WTC11 (cell line): Measurements from ENCODE around the gene NPSR1. TPM values are rescaled to one million over a fixed set of nuclear protein-coding genes. Genes with fewer than 3 reads are reported as not detected.

Experiments used
- ATAC-seq: fragments of 200-7000 bp; cut with Tn5 transposase; 2 replicates; pipeline ENCODE4 v1.10.0; 2021; ENCODE audit warnings: mild to moderate bottlenecking, moderate library complexity
- CTCF ChIA-PET: fragments of 300-600 bp; sonication (Branson Sonifier 250); formaldehyde crosslinking; loops from one replicate; lab custom pipeline; 2021; ENCODE audit warnings: antibody characterized with exemption; lab: Charles Lee
- POLR2A ChIA-PET: fragments of 350-600 bp; sonication (Branson Sonifier 250); formaldehyde crosslinking; loops from one replicate; lab custom pipeline; 2021; ENCODE audit warnings: antibody characterized with exemption; lab: Charles Lee
- DNase-seq: peaks from one replicate; pipeline ENCODE4 v3.0.0; 2021; ENCODE audit warnings: low spot score
- H3K27ac Mint-ChIP-seq: 2 replicates; pipeline ENCODE4 v1.8.0; 2021; ENCODE audit warnings: mixed read lengths
- H3K27me3 Mint-ChIP-seq: 2 replicates; pipeline ENCODE4 v1.8.0; 2021; ENCODE audit warnings: low read depth, mild to moderate bottlenecking, moderate library complexity, mixed read lengths
- H3K36me3 Mint-ChIP-seq: 2 replicates; pipeline ENCODE4 v1.8.0; 2021; ENCODE audit warnings: mixed read lengths
- H3K4me1 Mint-ChIP-seq: 2 replicates; pipeline ENCODE4 v1.8.0; 2022; ENCODE audit warnings: mixed read lengths
- H3K4me3 Mint-ChIP-seq: 2 replicates; pipeline ENCODE4 v1.8.0; 2021; ENCODE audit warnings: mild to moderate bottlenecking, moderate library complexity, mixed read lengths
- H3K9me3 Mint-ChIP-seq: 2 replicates; pipeline ENCODE4 v1.8.0; 2021; ENCODE audit warnings: mixed read lengths
- CREB1 ChIP-seq: sonication (generic); formaldehyde crosslinking; IDR thresholded peaks from 2 replicates; pipeline ENCODE4 v1.8.0; 2023; ENCODE audit warnings: mild to moderate bottlenecking, missing genetic modification reagents
- ESRRA ChIP-seq: sonication (generic); formaldehyde crosslinking; IDR thresholded peaks from 2 replicates; pipeline ENCODE4 v1.8.1; 2022; ENCODE audit warnings: mild to moderate bottlenecking, missing genetic modification reagents, borderline replicate concordance
- GRHL2 ChIP-seq: fragments of 250-450 bp; sonication (Bioruptor Pico); IDR thresholded peaks from 2 replicates; pipeline ENCODE4 v1.8.0; 2022; ENCODE audit warnings: mild to moderate bottlenecking, moderate library complexity; ENCODE audit not compliant: insufficient replicate concordance, severe bottlenecking
- HMGA2 ChIP-seq: fragments of 250-450 bp; sonication (Bioruptor Pico); IDR thresholded peaks from 2 replicates; pipeline ENCODE4 v1.4.0; 2021; ENCODE audit warnings: mild to moderate bottlenecking, moderate library complexity
- PRRX2 ChIP-seq: fragments of 250-450 bp; sonication (Bioruptor Pico); IDR thresholded peaks from 2 replicates; pipeline ENCODE4 v1.8.0; 2021; ENCODE audit warnings: mild to moderate bottlenecking
- SOX15 ChIP-seq: fragments of 250-450 bp; sonication (Bioruptor Pico); IDR thresholded peaks from 2 replicates; pipeline ENCODE4 v1.9.0; 2021; ENCODE audit warnings: mild to moderate bottlenecking
- TEAD1 ChIP-seq: sonication (generic); formaldehyde crosslinking; IDR thresholded peaks from 2 replicates; pipeline ENCODE4 v1.8.0; 2022; ENCODE audit warnings: mild to moderate bottlenecking, missing genetic modification reagents
- TEAD4 ChIP-seq: sonication (generic); formaldehyde crosslinking; IDR thresholded peaks from 2 replicates; pipeline ENCODE4 v1.8.0; 2022; ENCODE audit warnings: mild to moderate bottlenecking, missing genetic modification reagents
- ZNF219 ChIP-seq: sonication (generic); formaldehyde crosslinking; IDR thresholded peaks from 2 replicates; pipeline ENCODE4 v1.8.0; 2023; ENCODE audit warnings: missing genetic modification reagents, mild to moderate bottlenecking, borderline replicate concordance
- ZNF317 ChIP-seq: sonication (generic); formaldehyde crosslinking; IDR thresholded peaks from 2 replicates; pipeline ENCODE4 v1.8.1; 2023; ENCODE audit warnings: low read depth, mild to moderate bottlenecking, moderate library complexity, missing genetic modification reagents, borderline replicate concordance
- total RNA-seq: library from RNA; stranded (reverse); gene quantifications from 3 replicates; pipeline ENCODE4 v1.2.3, GENCODE V29; 2021
- TF ChIP-seq, protein P1 (sequence below): sonication (generic); formaldehyde crosslinking; IDR thresholded peaks from 2 replicates; pipeline ENCODE4 v1.8.0; 2022; ENCODE audit warnings: mild to moderate bottlenecking, missing genetic modification reagents
- TF ChIP-seq, protein P2 (sequence below): fragments of 250-450 bp; sonication (Bioruptor Pico); conservative IDR thresholded peaks from 2 replicates; pipeline ENCODE4 v1.9.0; 2021; ENCODE audit warnings: mild to moderate bottlenecking
- TF ChIP-seq, protein P3 (sequence below): fragments of 250-450 bp; sonication (Bioruptor Pico); IDR thresholded peaks from 2 replicates; pipeline ENCODE4 v2.1.2; 2022; ENCODE audit warnings: mild to moderate bottlenecking, moderate library complexity
- TF ChIP-seq, protein P4 (sequence below): sonication (generic); formaldehyde crosslinking; IDR thresholded peaks from 2 replicates; pipeline ENCODE4 v1.8.0; 2022; ENCODE audit warnings: mild to moderate bottlenecking, missing genetic modification reagents
- TF ChIP-seq, protein P5 (sequence below): sonication (generic); formaldehyde crosslinking; IDR thresholded peaks from 2 replicates; pipeline ENCODE4 v1.8.1; 2022; ENCODE audit warnings: missing genetic modification reagents, borderline replicate concordance
- TF ChIP-seq, protein P6 (sequence below): sonication (generic); formaldehyde crosslinking; IDR thresholded peaks from 2 replicates; pipeline ENCODE4 v1.8.1; 2022; ENCODE audit warnings: mild to moderate bottlenecking, moderate library complexity, missing genetic modification reagents

The NPSR1 gene
- total RNA-seq, 1 experiment from 2014 or later, result not detected

DNA sequence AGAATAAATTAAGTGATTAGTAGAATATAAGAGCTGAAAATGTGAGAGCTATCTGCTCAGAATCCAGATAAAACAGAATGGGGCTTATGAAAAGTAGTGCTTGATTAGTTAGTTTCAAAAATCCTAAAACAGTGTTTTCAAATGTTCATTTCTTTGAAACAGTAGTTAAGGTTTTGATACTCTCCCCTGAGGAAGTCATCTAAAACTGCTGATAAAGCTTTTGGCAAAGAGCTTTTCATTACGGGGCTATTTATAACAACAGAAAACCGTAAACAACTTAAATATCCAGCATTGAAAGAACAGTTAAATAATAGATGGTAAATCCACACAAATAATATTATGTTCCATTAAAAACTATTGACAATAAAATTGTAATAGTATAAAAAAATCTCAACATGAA, 77.5 kb downstream of the NPSR1 start (continued):
- TF ChIP-seq, protein P1, sequence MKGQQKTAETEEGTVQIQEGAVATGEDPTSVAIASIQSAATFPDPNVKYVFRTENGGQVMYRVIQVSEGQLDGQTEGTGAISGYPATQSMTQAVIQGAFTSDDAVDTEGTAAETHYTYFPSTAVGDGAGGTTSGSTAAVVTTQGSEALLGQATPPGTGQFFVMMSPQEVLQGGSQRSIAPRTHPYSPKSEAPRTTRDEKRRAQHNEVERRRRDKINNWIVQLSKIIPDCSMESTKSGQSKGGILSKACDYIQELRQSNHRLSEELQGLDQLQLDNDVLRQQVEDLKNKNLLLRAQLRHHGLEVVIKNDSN (CRISPR knock-in tag), result no peak
- TF ChIP-seq HMGA2 (CRISPR knock-in tag) (no peak), ESRRA (CRISPR knock-in tag) (no peak)
- TF ChIP-seq, protein P2, sequence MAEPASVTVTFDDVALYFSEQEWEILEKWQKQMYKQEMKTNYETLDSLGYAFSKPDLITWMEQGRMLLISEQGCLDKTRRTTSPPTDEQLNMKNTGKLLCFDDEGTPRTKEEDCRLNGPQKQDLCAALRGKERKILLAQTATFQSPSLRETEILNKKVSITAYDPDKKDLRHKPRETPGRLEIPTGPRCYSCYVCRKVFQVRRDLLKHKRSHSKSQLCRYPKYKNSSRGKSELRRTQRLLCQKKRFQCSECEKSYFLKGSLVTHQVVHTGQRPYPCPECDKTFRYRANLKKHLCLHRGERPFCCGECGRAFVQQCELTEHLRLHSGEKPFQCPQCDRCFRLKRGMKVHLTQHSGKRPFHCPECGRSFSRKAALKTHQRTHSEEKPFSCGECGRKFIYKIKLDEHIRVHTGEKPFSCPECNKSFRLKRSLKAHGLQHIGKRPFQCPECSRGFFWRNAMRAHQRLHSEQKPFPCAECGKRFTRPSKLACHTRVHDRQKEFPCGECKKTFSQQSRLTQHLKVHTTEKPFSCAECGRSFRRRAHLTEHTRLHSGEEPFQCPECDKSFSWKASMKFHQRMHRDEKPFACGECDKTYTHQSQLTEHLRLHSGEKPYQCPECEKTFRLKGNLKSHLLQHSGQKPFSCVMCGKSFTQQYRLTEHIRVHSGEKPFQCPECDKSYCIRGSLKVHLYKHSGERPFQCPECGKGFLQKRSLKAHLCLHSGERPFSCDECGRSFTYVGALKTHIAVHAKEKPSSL, result no peak

DNA sequence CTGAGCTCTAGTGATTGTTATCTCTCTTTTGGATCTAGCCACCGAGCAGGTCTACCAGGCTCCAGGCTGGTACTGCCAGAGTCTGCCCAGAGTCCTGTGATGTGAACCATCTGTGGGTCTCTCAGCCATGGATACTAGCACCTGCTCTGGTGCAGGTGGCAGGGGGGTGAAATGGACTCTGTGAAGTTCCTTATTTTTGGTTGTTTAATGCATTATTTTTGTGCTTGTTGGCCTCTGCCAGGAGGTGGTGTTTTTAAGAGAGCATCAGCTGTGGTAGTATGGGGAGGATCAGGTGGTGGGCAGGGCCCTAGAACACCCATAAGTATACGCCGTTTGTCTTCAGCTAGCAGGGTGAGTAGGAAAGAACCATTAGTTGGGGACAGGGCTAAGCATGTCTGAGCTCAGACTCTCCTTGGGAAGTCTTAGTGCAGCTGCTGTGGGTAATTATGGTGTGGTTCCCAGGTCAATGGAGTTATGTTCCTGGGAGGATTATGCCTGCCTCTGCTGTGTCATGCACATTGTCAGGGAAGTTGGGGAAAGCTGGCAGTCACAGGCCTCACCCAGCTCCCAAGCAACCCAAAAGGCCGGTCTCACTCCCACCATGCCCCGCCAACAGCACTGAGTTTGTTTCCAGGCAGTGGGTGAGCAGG, 81.8 kb downstream of the NPSR1 start:
- Mint-ChIP-seq H3K27ac (no peak overlapping the region), H3K9me3 (peaks cover 33% of the 10 kb centered on the region), H3K4me1 (no peaks in the 10 kb centered on the region)
- TF ChIP-seq, protein P3, sequence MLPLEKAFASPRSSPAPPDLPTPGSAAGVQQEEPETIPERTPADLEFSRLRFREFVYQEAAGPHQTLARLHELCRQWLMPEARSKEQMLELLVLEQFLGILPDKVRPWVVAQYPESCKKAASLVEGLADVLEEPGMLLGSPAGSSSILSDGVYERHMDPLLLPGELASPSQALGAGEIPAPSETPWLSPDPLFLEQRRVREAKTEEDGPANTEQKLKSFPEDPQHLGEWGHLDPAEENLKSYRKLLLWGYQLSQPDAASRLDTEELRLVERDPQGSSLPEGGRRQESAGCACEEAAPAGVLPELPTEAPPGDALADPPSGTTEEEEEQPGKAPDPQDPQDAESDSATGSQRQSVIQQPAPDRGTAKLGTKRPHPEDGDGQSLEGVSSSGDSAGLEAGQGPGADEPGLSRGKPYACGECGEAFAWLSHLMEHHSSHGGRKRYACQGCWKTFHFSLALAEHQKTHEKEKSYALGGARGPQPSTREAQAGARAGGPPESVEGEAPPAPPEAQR, result no peak
- TF ChIP-seq, protein P4, sequence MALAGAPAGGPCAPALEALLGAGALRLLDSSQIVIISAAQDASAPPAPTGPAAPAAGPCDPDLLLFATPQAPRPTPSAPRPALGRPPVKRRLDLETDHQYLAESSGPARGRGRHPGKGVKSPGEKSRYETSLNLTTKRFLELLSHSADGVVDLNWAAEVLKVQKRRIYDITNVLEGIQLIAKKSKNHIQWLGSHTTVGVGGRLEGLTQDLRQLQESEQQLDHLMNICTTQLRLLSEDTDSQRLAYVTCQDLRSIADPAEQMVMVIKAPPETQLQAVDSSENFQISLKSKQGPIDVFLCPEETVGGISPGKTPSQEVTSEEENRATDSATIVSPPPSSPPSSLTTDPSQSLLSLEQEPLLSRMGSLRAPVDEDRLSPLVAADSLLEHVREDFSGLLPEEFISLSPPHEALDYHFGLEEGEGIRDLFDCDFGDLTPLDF (CRISPR knock-in tag), result no peak
- TF ChIP-seq, protein P5, sequence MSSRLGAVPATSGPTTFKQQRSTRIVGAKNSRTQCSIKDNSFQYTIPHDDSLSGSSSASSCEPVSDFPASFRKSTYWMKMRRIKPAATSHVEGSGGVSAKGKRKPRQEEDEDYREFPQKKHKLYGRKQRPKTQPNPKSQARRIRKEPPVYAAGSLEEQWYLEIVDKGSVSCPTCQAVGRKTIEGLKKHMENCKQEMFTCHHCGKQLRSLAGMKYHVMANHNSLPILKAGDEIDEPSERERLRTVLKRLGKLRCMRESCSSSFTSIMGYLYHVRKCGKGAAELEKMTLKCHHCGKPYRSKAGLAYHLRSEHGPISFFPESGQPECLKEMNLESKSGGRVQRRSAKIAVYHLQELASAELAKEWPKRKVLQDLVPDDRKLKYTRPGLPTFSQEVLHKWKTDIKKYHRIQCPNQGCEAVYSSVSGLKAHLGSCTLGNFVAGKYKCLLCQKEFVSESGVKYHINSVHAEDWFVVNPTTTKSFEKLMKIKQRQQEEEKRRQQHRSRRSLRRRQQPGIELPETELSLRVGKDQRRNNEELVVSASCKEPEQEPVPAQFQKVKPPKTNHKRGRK (CRISPR knock-in tag), result no peak
- TF ChIP-seq SOX15 (CRISPR knock-in tag) (no peak), ZNF219 (CRISPR knock-in tag) (no peak), GRHL2 (CRISPR knock-in tag) (no peak), TEAD4 (CRISPR knock-in tag) (no peak), TEAD1 (no peak), CREB1 (no peak)
- TF ChIP-seq, protein P6, sequence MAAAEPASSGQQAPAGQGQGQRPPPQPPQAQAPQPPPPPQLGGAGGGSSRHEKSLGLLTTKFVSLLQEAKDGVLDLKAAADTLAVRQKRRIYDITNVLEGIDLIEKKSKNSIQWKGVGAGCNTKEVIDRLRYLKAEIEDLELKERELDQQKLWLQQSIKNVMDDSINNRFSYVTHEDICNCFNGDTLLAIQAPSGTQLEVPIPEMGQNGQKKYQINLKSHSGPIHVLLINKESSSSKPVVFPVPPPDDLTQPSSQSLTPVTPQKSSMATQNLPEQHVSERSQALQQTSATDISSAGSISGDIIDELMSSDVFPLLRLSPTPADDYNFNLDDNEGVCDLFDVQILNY, result no peak
- TF ChIP-seq, all 79 proteins: peak for 0
- H3K4me3 Mint-ChIP-seq, result no peak overlapping the region
- peaks cover 18% of the 10 kb centered on the region for H3K36me3 Mint-ChIP-seq
- CTCF ChIA-PET, result interaction anchor here (1.1 kb wide), 1 partner anchor 17 kb away, joined by 3 read pairs; no protein-coding TSS in a partner anchor
- H3K27me3 Mint-ChIP-seq, result no peaks in the 10 kb centered on the region
- POLR2A ChIA-PET, result no interaction called here
- ATAC-seq, result no peak
- no peak for DNase-seq

DNA sequence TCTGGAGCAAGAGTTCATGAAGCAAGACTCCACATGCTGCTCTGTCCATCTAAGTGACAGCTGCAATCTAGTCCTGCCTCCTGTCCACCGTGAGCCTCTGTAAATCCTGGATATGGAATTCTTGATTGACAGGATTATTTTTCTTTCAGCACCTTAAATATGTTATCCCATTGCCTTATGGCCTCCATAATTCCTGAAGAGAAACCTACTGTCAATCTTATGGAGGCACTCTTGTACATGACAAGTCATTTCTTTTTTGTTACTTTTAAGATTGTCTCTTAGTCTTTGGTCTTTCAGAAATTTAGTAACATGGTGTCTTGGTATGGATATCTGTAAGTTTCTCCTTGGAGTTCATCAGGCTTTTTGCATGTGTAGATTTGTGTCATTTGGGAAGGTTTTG, 82.8 kb downstream of the NPSR1 start:
- ChIA-PET POLR2A (no interaction called here), CTCF (no interaction called here)
- TF ChIP-seq PRRX2 (CRISPR knock-in tag) (no peak), ZNF317 (CRISPR knock-in tag) (peak; percentile 92)

More for the DNA sequence above, 82.8 kb downstream of the NPSR1 start:
- H3K9me3 Mint-ChIP-seq, result peaks cover 33% of the 10 kb centered on the region
- no peak overlapping the region for H3K27ac Mint-ChIP-seq
- DNase-seq (no peak), ATAC-seq (no peak)
- H3K36me3 Mint-ChIP-seq, result peaks cover 18% of the 10 kb centered on the region
- no peak overlapping the region for H3K4me3 Mint-ChIP-seq
- no peaks in the 10 kb centered on the region for H3K27me3 Mint-ChIP-seq
- H3K4me1 Mint-ChIP-seq, result no peaks in the 10 kb centered on the region
